Kidney (tissue), 14 donors: ENCODE measurements around the gene LRRC34. TPM values are rescaled to one million over a fixed set of nuclear protein-coding genes. Genes with fewer than 3 reads are reported as not detected.

Experiments
- DNase-seq, 5 donors: peaks; one replicate each; pipeline ENCODE4 v3.0.0-alpha.2; 2013 to 2020
- FAIRE-seq: peaks from 2 replicates; lab custom pipeline; 2012; peaks lifted over from hg19 to GRCh38; lab: Jason Lieb, UNC
- H3K27ac ChIP-seq, 2 donors: one replicate each; pipeline ENCODE4 v1.7.0; 2013; ENCODE audit warnings: low read depth in 2 of 2, low read length in 2 of 2, inconsistent platforms in 1 of 2
- H3K27me3 ChIP-seq: one replicate; pipeline ENCODE4 v1.7.1; 2013; ENCODE audit warnings: low read length, inconsistent platforms; ENCODE audit not compliant: control insufficient read depth, insufficient read depth
- H3K36me3 ChIP-seq, 3 donors: one replicate each; pipeline versions ENCODE4 v1.7.0 to v1.7.1; 2013; ENCODE audit warnings: low read length in 3 of 3, control low read depth in 1 of 3, inconsistent platforms in 1 of 3; ENCODE audit not compliant: insufficient read depth in 3 of 3, control insufficient read depth in 2 of 3
- H3K4me1 ChIP-seq, 3 donors: one replicate each; pipeline versions ENCODE4 v1.7.0 to v1.7.1; 2013; ENCODE audit warnings: low read length in 3 of 3, inconsistent platforms in 1 of 3, low read depth in 1 of 3; ENCODE audit not compliant: control insufficient read depth in 2 of 3, insufficient read depth in 2 of 3
- H3K4me3 ChIP-seq, 3 donors: one replicate each; pipeline versions ENCODE4 v1.7.0 to v1.8.1; 2013; ENCODE audit warnings: low read length in 3 of 3, control low read depth in 1 of 3, inconsistent platforms in 1 of 3
- H3K9ac ChIP-seq, 3 donors: one replicate each; pipeline versions ENCODE4 v1.7.0 to v1.7.1; 2013; ENCODE audit warnings: low read length in 3 of 3, control low read depth in 1 of 3, inconsistent platforms in 1 of 3
- H3K9me3 ChIP-seq, 3 donors: one replicate each; pipeline versions ENCODE4 v1.7.0 to v1.7.1; 2013; ENCODE audit warnings: low read length in 3 of 3, control low read depth in 1 of 3, inconsistent platforms in 1 of 3; ENCODE audit not compliant: control insufficient read depth in 2 of 3, insufficient read depth in 1 of 3
- CTCF ChIP-seq: IDR thresholded peaks from 3 replicates; pipeline ENCODE4 v1.5.1; 2012; ENCODE audit warnings: mild to moderate bottlenecking, moderate library complexity, borderline replicate concordance; ENCODE audit not compliant: insufficient read depth; ENCODE audit errors: extremely low read depth
- intact Hi-C: fragments of 100-400 bp; cut with DNase I; formaldehyde crosslinking; loops from one replicate; pipeline ENCODE4 v1.11.1; 2022
- polyA plus RNA-seq: library from polyadenylated mRNA; stranded (reverse); fragments of 350-450 nt; fragmentation: Illumina TruSeq; extraction: RNeasy Lipid Tissue Mini Kit (QIAGEN cat#74804); gene quantifications from one replicate; pipeline ENCODE4 v1.2.3, GENCODE V29; 2014; ENCODE audit warnings: low read depth, low replicate concordance; ENCODE audit not compliant: insufficient read depth
- total RNA-seq: library from RNA; stranded (reverse); fragmentation: NEBNext Ultra II Directional; extraction: Animal tissue kit (Norgen Biotek cat#: 25700); gene quantifications from one replicate; pipeline ENCODE4 v1.2.1, GENCODE V29; 2021
- donor health status: control.
- donor health status: control.
- donor health status: control.
- donor health status: control.
- donor health status: control.
- donor health status: DM: yes; HTN: yes; CAD: no.
- donor health status: Normal renal cell carcinoma (clear cell type).

Gene LRRC34
- total and polyA plus RNA-seq, 2 donors from 2014 or later: 4.0 to 5.7 TPM

- intact Hi-C loops: no loop called here
- no peak for TF ChIP-seq CTCF
- DNase-seq (no peak), FAIRE-seq (no peak)
- no peaks in the 10 kb centered on the region for H3K27me3 ChIP-seq
- H3K9ac ChIP-seq: no peak overlapping the region
- no peak overlapping the region for H3K4me3 ChIP-seq
- no peaks in the 10 kb centered on the region for H3K9me3 ChIP-seq
- H3K36me3 ChIP-seq: no peaks in the 10 kb centered on the region
- H3K4me1 ChIP-seq: no peaks in the 10 kb centered on the region
- H3K27ac ChIP-seq: no peak overlapping the region
Measured at GRCh38 chr3:169838511-169839030, 25.9 kb upstream of the LRRC34 start.

GRCh38 chr3:169836942-169837275 lies 24.2 kb upstream of the LRRC34 start:
- FAIRE-seq (no peak), DNase-seq (no peak)
- intact Hi-C loops: no loop called here
- Histone ChIP-seq H3K9ac (no peak overlapping the region), H3K9me3 (no peaks in the 10 kb centered on the region), H3K4me3 (no peak overlapping the region), H3K36me3 (no peaks in the 10 kb centered on the region), H3K27ac (no peak overlapping the region), H3K4me1 (no peaks in the 10 kb centered on the region), H3K27me3 (no peaks in the 10 kb centered on the region)
- TF ChIP-seq CTCF: no peak

- FAIRE-seq: no peak
- no peak overlapping the region for H3K9ac ChIP-seq
- no peak for DNase-seq
- no peaks in the 10 kb centered on the region for H3K27me3 ChIP-seq
- no peaks in the 10 kb centered on the region for H3K36me3 ChIP-seq
- H3K27ac ChIP-seq: no peak overlapping the region
- TF ChIP-seq CTCF: no peak
- H3K4me1 ChIP-seq: no peaks in the 10 kb centered on the region
- no peak overlapping the region for H3K4me3 ChIP-seq
- intact Hi-C loops: no loop called here
- no peaks in the 10 kb centered on the region for H3K9me3 ChIP-seq
Measured at GRCh38 chr3:169836078-169836941, 23.6 kb upstream of the LRRC34 start.
